ENCODE data around the gene LRRC1. TPM values are rescaled to one million over a fixed set of nuclear protein-coding genes. Genes with fewer than 3 reads are reported as not detected.
"Not testable (repeated sequence)": the region's sequence is repeated elsewhere in the genome, so short reads cannot be mapped to it uniquely, and the experiment has no call there.

LRRC1 gene
- 2.8 and 4.4 TPM in 2 replicates for total RNA-seq (2014; rRNA removed)
- polyA plus RNA-seq (2012), result 1.7 TPM

DNA sequence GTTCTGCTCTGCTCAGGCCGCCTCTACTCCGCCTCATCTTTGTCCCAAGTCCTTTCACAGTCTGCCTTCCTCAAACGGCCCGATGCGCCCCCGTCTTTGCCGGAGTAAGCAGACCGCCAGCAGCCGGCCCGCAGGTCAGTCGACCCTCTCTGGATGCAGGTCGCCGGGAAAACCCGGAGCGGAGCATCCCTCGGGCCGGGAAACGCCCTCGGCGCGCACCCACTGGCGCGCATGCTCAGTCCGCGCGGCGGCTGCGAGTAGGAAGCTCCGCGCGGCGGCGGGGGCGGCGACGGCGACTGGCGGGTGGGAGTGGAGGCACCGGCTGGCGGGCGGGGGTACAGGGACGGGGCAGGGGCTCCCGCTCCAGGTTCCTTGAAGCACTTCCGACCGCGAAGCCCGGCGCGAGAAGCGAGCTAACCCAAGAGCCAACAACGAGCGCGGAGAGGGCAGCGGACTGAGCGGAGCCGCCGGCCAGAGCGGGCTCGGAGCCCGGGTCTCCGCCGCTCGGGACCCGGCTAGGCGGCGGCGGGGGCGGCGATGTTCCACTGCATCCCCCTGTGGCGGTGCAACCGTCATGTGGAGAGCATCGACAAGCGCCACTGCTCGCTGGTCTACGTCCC, at the start of gene LRRC1:
Gene LRRC1, plus strand, starts transcription at position 286 of the 620 bp plus-strand sequence. Its CDS starts 252 bp downstream, at position 538.
- DNase-seq (ENCODE audit: low read depth), result peak; percentile 82

- DNase-seq (ENCODE audit: low read depth), result no peak
These were observed 48.2 kb upstream of the LRRC1 start for GRCh38 chr6:53746442-53747103.

GRCh38 chr6:53750052-53750650, 44.7 kb upstream of the LRRC1 start:
- DNase-seq (ENCODE audit: low read depth), result no peak

- no peak for DNase-seq (ENCODE audit: low read depth)
These were observed 43.4 kb upstream of the LRRC1 start for GRCh38 chr6:53751417-53751816.

DNA sequence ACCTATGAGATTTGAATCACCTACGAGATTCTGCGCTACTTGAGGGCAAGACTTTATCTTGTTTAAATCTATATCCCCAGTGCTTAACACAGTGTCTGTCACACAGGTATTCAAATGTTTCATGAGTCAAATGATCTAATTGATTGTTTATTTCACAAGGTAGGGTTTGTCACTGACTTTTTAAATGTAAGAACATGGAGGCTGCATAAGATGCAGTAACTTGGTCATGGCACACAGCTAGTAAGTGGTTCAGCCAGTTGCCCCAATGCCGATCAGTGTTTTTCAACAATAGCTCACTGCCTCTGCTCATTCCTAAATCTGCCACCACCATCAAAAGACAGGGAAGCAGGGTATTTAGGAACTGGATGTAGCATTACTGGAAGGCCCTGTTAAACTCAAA, 42.4 kb upstream of the LRRC1 start:
- DNase-seq (ENCODE audit: low read depth), result no peak

DNA sequence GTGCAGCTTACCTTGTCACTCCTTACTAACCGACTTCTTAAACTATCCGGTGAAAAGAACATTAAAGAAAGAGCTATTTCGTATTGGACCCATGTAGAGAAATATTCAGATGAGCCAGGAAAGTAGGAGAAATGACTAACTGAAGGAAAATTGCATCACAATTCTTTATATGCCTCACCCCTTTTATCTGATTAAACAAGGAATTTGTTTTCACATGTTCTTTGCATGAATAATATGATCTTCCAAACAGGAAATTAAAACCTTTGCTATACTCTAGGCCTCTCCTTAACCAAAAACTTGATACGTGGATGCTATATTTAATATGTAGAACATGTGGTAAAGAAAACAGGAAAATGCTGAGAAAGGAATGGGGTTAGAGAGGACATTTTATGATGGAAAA, 41.9 kb upstream of the LRRC1 start:
- DNase-seq (ENCODE audit: low read depth), result peak; percentile 26

DNA sequence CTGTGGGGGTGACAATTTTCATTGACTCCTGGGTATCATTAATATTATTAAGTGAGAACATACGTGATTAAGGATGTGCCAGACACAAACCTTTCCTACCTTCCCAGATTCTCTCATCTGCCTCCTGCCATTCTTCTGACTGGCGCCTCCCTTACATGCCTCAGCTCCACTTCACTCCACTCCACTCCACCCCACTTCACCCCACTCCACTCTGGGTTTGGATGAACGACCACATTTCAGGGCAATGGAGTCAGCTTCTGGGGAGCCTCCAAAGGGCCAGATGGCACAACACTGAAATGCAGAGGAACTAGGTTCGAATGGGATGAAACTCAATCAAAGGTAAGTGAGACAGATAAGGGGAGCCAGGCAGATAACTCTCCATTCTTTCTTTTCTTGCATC, 40.5 kb upstream of the LRRC1 start:
- no peak for DNase-seq (ENCODE audit: low read depth)

GRCh38 chr6:53756396-53756795, 38.4 kb upstream of the LRRC1 start:
- DNase-seq (ENCODE audit: low read depth), result no peak

GRCh38 chr6:53758496-53758895, 36.3 kb upstream of the LRRC1 start:
- no peak for DNase-seq (ENCODE audit: low read depth)

DNA sequence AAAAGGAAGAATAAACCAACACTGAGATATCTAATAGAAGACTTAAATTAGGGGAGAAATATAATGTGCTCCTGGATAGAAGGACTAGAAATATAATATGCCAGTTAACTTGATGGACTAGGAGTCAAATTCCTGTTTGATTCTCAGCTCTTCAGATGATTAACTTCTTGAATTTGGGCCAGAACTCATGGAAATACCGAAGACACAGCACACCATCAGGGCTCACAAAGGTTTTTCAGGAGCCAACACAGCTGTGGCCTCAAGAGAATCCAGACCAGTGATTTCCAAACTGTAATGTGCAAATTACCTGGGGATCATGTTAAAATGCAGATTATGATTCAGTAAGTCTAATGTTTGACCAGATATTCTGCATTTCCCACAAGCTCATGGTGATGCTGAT, 33.8 kb upstream of the LRRC1 start:
- DNase-seq (ENCODE audit: low read depth), result peak; percentile 3

DNA sequence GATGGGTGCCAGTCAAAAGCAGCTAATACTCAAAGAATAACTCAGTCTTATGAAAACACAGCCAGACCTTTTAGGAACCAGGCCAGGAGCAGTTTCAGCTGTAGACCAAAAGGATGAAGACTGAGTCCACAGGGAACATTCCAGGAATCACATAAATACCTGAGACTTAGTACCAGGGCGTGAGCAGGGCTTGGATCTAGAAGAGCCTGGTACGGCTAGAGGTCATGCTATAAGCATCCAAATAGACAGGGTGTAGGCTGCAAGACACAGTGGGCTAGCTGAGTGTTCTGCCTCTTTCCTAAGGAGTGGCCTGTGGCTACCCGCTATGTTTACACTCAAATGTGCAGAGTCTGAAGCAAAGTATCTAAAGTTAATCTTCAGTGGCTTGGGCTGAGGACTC, 29.5 kb upstream of the LRRC1 start:
- DNase-seq (ENCODE audit: low read depth), result peak; percentile 2

DNA sequence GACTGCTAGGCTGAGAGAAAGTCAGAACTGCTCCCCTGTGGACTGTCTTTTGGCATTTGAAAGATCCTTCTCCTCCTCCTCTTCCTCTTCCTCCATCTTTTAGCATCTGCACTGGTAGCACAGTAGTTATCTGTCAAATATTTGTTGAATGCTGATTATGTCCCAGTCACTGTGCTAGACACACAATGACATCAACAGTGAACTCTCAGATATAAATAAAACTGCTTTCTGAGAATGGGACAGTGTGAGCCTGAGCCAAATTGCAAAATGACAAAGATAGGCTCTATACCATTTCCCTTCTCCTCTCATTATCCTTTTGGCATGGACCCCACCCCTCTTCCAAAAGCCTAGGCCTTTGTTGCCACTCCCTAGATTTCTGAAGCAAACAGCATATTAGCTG, 27.9 kb upstream of the LRRC1 start:
- DNase-seq (ENCODE audit: low read depth), result no peak

DNA sequence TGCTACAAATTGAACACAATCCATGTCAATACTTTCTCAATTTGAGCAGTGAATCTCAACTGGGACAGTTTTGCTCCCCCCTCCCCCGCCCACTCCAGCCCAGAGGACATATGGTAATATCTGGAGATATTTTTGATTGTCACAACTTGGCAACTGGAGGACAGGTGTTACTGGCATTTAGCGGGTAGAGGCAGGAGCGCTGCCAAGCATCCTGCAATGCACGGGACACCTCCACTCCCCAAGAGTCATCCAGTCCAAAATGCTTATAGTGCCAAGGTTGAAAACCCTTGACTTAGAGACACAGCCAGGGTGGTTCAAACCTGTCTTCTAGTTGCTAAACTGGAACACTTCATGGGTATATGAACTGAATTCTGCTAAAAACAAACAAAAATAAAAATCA, 26.9 kb upstream of the LRRC1 start:
- DNase-seq (ENCODE audit: low read depth), result no peak

- no peak for DNase-seq (ENCODE audit: low read depth)
These were observed 26.2 kb upstream of the LRRC1 start for GRCh38 chr6:53768636-53769035.

DNA sequence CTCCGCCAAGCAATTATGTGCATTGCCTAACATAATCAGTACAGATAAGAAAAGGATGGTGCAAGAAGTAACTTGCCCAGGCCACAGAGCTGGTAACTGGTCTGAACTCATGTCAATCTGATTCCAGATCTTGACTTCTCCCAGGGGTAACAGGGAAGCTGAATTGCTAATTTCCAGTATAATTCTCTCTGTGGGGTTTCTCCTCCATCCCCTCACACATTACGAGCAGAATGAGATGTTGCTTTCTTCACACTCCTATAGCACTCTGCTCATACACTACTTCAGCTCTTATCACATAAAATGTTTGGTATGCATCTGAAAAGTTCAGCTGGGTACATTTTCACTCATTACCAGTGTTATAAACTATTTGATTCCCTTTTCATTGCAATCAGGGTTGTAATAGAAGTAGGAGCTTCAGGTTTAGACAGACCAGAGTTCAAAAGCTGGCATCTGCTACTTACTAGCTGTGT, 24.0 kb upstream of the LRRC1 start:
- no peak for DNase-seq (ENCODE audit: low read depth)

DNA sequence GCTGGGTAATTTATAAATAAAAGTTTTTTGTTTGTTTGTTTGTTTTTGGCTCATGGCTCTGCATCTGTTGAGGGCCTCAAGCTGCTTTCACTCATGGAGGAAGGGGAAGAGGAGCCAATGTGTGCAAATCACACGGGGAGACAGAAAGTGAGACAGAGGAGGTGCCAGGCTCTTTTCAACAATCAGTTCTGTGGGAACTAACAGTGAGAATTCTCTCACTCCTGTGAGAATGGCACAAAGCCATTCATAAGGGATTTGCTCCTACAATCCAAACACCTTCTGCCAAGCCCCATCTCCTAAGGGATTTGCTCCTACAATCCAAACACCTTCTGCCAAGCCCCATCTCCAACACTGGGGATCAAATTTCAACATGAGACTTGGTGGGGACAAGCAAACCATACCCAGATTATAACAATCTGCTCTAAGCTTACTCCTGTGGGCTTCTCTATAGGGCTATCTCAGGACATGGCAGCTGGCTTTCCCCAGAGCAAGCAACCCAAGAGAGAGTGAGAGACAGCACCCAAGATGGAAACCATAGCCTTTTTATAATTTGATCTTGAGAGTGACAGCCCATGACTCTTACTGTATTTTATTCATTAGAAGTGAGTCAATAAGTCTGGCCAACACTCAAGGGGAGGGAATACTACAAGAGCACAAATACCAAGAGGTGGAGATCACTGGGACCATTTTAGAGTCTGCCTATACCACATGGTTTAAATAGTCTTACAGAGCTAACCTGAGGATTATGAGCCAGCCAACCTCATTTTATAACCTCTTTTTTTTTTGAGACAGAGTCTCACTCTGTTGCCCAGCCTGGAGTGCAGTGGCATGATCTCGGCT, 22.8 kb upstream of the LRRC1 start:
- no peak for DNase-seq (ENCODE audit: low read depth)

- no peak for DNase-seq (ENCODE audit: low read depth)
These were observed 21.6 kb upstream of the LRRC1 start for GRCh38 chr6:53773044-53773696.

DNA sequence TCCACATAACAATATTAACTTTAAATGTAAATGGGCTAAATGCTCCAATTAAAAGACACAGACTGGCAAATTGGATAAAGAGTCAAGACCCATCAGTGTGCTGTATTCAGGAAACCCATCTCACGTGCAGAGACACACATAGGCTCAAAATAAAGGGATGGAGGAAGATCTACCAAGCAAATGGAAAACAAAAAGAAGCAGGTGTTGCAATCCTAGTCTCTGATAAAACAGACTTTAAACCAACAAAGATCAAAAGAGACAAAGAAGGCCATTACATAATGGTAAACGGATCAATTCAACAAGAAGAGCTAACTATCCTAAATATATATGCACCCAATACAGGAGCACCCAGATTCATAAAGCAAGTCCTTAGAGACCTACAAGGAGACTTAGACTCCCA, 18.7 kb upstream of the LRRC1 start:
- not testable (repeated sequence) for DNase-seq (ENCODE audit: low read depth)

GRCh38 chr6:53784991-53785390, 9.8 kb upstream of the LRRC1 start:
- not testable (repeated sequence) for DNase-seq (ENCODE audit: low read depth)

- no peak for DNase-seq (ENCODE audit: low read depth)
These were observed 8.0 kb upstream of the LRRC1 start for GRCh38 chr6:53786832-53787231.

GRCh38 chr6:53790886-53791285, 3.9 kb upstream of the LRRC1 start:
- DNase-seq (ENCODE audit: low read depth), result no peak
